Cardiac muscle cell (in vitro differentiated cells and primary cell): ENCODE results near the gene SOCS2. TPM values are rescaled to one million over a fixed set of nuclear protein-coding genes. Genes with fewer than 3 reads are reported as not detected.
"Not testable (repeated sequence)": the region's sequence is repeated elsewhere in the genome, so short reads cannot be mapped to it uniquely, and the experiment has no call there.

Experiments used
- DNase-seq, 2 donors: peaks; one replicate each; pipeline versions ENCODE4 v3.0.0 to v3.0.0-alpha.2; 2010 to 2017; ENCODE audit warnings: low read depth in 1 of 2, low spot score in 1 of 2
- H3K27ac ChIP-seq: fragments of 200-600 bp; sonication (generic); 2 replicates; pipeline ENCODE4 v1.5.1; 2016
- H3K27me3 ChIP-seq: fragments of 200-600 bp; sonication (generic); 2 replicates; pipeline ENCODE4 v1.6.0; 2016; ENCODE audit warnings: control low read depth
- H3K36me3 ChIP-seq: fragments of 200-600 bp; sonication (generic); 2 replicates; pipeline ENCODE4 v1.5.1; 2016; ENCODE audit warnings: control low read depth
- H3K4me1 ChIP-seq: fragments of 200-600 bp; sonication (generic); 2 replicates; pipeline ENCODE4 v1.8.1; 2017; ENCODE audit warnings: low read depth, mild to moderate bottlenecking, mixed run types
- H3K4me3 ChIP-seq: fragments of 200-600 bp; sonication (generic); 2 replicates; pipeline ENCODE4 v1.5.1; 2016; ENCODE audit warnings: mild to moderate bottlenecking
- H3K9me3 ChIP-seq: fragments of 200-600 bp; sonication (generic); 2 replicates; pipeline ENCODE4 v1.5.1; 2017; ENCODE audit warnings: low read depth, mild to moderate bottlenecking, control low read depth
- CTCF ChIP-seq: IDR thresholded peaks from 2 replicates; pipeline ENCODE4 v1.5.1; 2012; ENCODE audit warnings: low read depth, mild to moderate bottlenecking, low read length
- polyA plus RNA-seq: library from polyadenylated mRNA; unstranded; fragments of >200 nt; fragmentation: Nextera tagmentation; extraction: Ambion mirVana; gene quantifications from 2 replicates; pipeline ENCODE4 v1.2.1, GENCODE V29; 2016
- total RNA-seq: library from RNA; depleted of rRNA; stranded (reverse); fragments of >200 nt; gene quantifications from 2 replicates; pipeline ENCODE4 v1.2.3, GENCODE V29; 2016

The SOCS2 gene
- total and polyA plus RNA-seq, 2 experiments from 2014 or later: 19.7 to 40.7 TPM

GRCh38 chr12:93618891-93619410, 46.5 kb downstream of the SOCS2 start:
- no peaks in the 10 kb centered on the region for H3K27me3 ChIP-seq
- no peaks in the 10 kb centered on the region for H3K9me3 ChIP-seq
- TF ChIP-seq CTCF: no peak
- no peak overlapping the region for H3K4me3 ChIP-seq
- no peaks in the 10 kb centered on the region for H3K36me3 ChIP-seq
- no peak for DNase-seq
- peaks cover 6% of the 10 kb centered on the region for H3K4me1 ChIP-seq
- H3K27ac ChIP-seq: no peak overlapping the region

GRCh38 chr12:93621986-93622385, 49.5 kb downstream of the SOCS2 start:
- no peaks in the 10 kb centered on the region for H3K27me3 ChIP-seq
- no peaks in the 10 kb centered on the region for H3K4me1 ChIP-seq
- no peaks in the 10 kb centered on the region for H3K9me3 ChIP-seq
- no peaks in the 10 kb centered on the region for H3K36me3 ChIP-seq
- H3K27ac ChIP-seq: no peak overlapping the region
- no peak for TF ChIP-seq CTCF
- no peak overlapping the region for H3K4me3 ChIP-seq
- DNase-seq: peak in 1 of 2 donors; percentile 33

GRCh38 chr12:93622485-93622884, 50.0 kb downstream of the SOCS2 start:
- no peaks in the 10 kb centered on the region for H3K36me3 ChIP-seq
- TF ChIP-seq CTCF: no peak
- peak in 1 of 2 donors; percentile 69 for DNase-seq
- no peaks in the 10 kb centered on the region for H3K4me1 ChIP-seq
- H3K9me3 ChIP-seq: no peaks in the 10 kb centered on the region
- no peaks in the 10 kb centered on the region for H3K27me3 ChIP-seq
- H3K27ac ChIP-seq: no peak overlapping the region
- no peak overlapping the region for H3K4me3 ChIP-seq

- Histone ChIP-seq H3K4me1 (no peaks in the 10 kb centered on the region), H3K9me3 (no peaks in the 10 kb centered on the region), H3K36me3 (no peaks in the 10 kb centered on the region), H3K27me3 (no peaks in the 10 kb centered on the region), H3K4me3 (no peak overlapping the region), H3K27ac (no peak overlapping the region)
- no peak for TF ChIP-seq CTCF
- peak in 1 of 2 donors; percentile 87 for DNase-seq
Measured at GRCh38 chr12:93624595-93625294, 52.3 kb downstream of the SOCS2 start.

- H3K9me3 ChIP-seq, H3K4me3 ChIP-seq, H3K27ac ChIP-seq, DNase-seq, H3K27me3 ChIP-seq, H3K4me1 ChIP-seq, H3K36me3 ChIP-seq: not testable (repeated sequence)
Measured at GRCh38 chr12:93625295-93625645, 52.8 kb downstream of the SOCS2 start.

GRCh38 chr12:93626160-93626559, 53.7 kb downstream of the SOCS2 start:
- Histone ChIP-seq H3K4me3 (no peak overlapping the region), H3K27me3 (no peaks in the 10 kb centered on the region), H3K4me1 (no peaks in the 10 kb centered on the region), H3K27ac (no peak overlapping the region), H3K36me3 (no peaks in the 10 kb centered on the region), H3K9me3 (no peaks in the 10 kb centered on the region)
- no peak for DNase-seq
- no peak for TF ChIP-seq CTCF
